ENCODE results near the gene NPIPA7.
"Not testable (repeated sequence)": the region's sequence is repeated elsewhere in the genome, so short reads cannot be mapped to it uniquely, and the experiment has no call there.

DNA sequence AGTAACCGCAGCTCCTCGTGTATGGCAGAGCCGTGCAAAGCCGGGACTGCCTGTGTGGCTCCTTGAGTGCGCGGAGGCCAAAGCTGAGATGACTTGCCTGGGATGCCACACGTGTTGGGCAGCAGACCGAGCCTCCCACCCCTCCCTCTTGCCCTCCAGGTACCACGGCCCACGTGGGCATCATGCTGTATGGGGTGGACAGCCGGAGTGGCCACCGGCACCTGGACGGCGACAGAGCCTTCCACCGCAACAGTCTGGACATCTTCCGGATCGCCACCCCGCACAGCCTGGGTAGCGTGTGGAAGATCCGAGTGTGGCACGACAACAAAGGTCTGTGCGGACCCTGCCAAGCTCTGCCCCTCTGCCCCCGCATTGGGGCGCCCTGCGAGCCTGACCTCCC is 4.7 kb upstream of the NPIPA7 start:
- not testable (repeated sequence) for TF ChIP-seq POLR2A, CTCF (IDR thresholded peaks at IDR 0.05)

Data from testis (tissue), 2 donors.